22Rv1 (cell line): ENCODE results near the gene D2HGDH.

Experiments
- CTCF ChIP-seq: fragments of 450-650 bp; IDR thresholded peaks from 2 replicates; pipeline ENCODE4 v1.5.1; 2017; ENCODE audit warnings: mild to moderate bottlenecking
- ZFX ChIP-seq: fragments of 450-650 bp; IDR thresholded peaks from 2 replicates; pipeline ENCODE4 v1.6.1; 2017; ENCODE audit warnings: antibody characterized with exemption, borderline replicate concordance

- TF ChIP-seq CTCF: no peak
- no peak for TF ChIP-seq ZFX
Measured at GRCh38 chr2:241774419-241775222, 40.2 kb downstream of the D2HGDH start.
